BLaER1 (cell line): ENCODE data around the gene TTC39C.

Experiments
- H3K27ac ChIP-seq: shearing (Covaris generic); formaldehyde crosslinking; 2 replicates; pipeline ENCODE4 v1.8.1; 2022
- H3K27me3 ChIP-seq: shearing (Covaris generic); formaldehyde crosslinking; 2 replicates; pipeline ENCODE4 v1.8.1; 2022
- H3K36me3 ChIP-seq: shearing (Covaris generic); formaldehyde crosslinking; 2 replicates; pipeline ENCODE4 v1.8.1; 2022
- H3K4me1 ChIP-seq: shearing (Covaris generic); formaldehyde crosslinking; 2 replicates; pipeline ENCODE4 v1.8.1; 2022
- H3K4me2 ChIP-seq: shearing (Covaris generic); formaldehyde crosslinking; 2 replicates; pipeline ENCODE4 v1.8.1; 2022
- H3K4me3 ChIP-seq: shearing (Covaris generic); formaldehyde crosslinking; 2 replicates; pipeline ENCODE4 v1.8.1; 2022
- H3K9ac ChIP-seq: shearing (Covaris generic); formaldehyde crosslinking; 2 replicates; pipeline ENCODE4 v1.8.1; 2022
- H3K9me3 ChIP-seq: shearing (Covaris generic); formaldehyde crosslinking; 2 replicates; pipeline ENCODE4 v1.8.1; 2022
- H4K20me1 ChIP-seq: shearing (Covaris generic); formaldehyde crosslinking; 2 replicates; pipeline ENCODE4 v1.8.1; 2022
- Cebpa-rat ChIP-seq: shearing (Covaris generic); IDR thresholded peaks from 2 replicates; pipeline ENCODE4 v1.8.1; 2022

Gene TTC39C

DNA sequence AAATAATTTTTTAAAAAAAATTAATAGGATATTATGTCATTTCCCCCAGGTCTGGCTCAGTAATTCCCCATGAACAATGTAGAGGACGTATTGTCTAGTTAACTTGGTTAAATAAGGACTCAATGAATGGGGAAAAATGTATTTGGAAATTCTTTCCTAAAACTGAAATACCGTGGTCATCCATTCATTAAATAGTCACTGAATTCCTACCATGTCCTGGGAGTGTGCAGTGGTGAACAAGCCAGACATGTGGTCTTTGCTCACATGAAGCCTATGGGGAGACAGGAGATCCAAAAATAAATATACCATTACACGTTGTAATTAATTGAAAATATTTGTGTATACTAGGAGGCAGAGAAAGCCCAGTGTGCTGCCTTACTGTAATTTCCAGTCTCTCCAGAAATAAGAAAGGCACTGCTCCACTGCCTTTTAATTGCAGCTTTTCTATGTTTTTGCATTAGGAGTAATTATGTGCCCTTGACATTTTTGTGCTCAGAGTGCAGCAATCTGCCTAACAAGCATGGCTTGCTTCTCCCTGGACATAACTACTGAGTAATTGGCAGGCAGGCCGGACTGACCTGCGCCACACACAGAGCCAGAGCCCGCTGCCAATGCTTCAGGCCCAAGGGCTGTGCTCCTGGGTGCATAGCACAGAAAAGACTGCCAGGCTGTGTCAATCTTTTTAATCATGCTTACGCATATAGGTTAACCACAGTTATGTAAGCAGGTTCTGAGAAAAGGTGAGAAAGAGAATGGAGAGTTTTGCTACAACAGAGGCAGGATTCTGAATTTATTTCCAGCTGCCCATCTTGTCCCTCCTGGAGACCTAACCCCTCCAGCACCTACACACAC, 22.2 kb upstream of the TTC39C start:
- peaks cover 14% of the 10 kb centered on the region for H3K4me1 ChIP-seq
- H3K9ac ChIP-seq: no peak overlapping the region
- H3K36me3 ChIP-seq: no peaks in the 10 kb centered on the region
- no peak for TF ChIP-seq Cebpa-rat
- H3K27ac ChIP-seq: no peak overlapping the region
- no peaks in the 10 kb centered on the region for H4K20me1 ChIP-seq
- no peaks in the 10 kb centered on the region for H3K9me3 ChIP-seq
- no peak overlapping the region for H3K4me2 ChIP-seq
- no peaks in the 10 kb centered on the region for H3K27me3 ChIP-seq
- no peak overlapping the region for H3K4me3 ChIP-seq

DNA sequence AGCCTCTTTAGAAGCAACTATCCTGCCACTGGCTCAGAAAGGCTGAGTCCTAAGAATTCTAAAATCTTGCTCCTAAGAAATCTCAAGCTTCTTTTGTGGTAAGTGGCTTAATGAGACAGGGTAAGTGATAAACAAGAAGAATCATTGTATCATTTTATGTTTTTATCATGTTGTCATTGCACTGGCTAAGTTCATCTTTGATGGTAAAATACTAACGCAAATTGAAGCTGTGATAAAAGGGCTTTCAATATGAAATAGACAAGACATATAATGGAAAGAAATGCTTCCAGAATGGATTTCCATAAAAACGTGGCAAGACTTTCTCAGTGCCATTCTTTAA, 21.6 kb upstream of the TTC39C start:
- Histone ChIP-seq H3K36me3 (no peaks in the 10 kb centered on the region), H4K20me1 (no peaks in the 10 kb centered on the region), H3K27me3 (no peaks in the 10 kb centered on the region), H3K9ac (no peak overlapping the region), H3K4me3 (no peak overlapping the region), H3K27ac (no peak overlapping the region), H3K9me3 (no peaks in the 10 kb centered on the region), H3K4me2 (no peak overlapping the region), H3K4me1 (peaks cover 14% of the 10 kb centered on the region)
- TF ChIP-seq Cebpa-rat: no peak

DNA sequence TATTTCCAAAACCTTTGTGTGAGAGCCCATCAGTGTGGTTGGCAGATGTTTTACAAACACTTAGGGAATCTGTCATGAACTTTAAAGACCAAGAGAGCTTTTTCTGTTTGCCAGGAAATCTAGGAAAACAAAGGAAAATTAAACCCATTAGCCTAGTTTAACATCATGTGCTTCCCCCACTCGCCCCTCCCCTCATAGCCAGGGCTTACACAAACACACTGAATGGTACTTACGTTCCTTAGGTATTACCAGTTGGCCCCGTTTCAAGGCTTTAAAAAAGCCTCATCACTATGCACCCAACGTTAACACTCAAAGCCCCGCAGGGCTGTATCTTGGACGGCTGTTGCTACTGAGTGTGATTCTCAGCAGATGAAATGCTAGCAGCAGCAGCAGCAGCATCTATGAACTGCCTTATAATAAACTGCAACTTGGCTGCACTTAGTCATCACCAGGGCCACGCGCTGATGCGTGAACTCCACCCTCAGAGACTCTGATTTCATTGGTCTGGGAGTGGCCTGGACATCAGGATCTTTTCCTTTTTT, 20.1 kb upstream of the TTC39C start:
- no peaks in the 10 kb centered on the region for H3K9me3 ChIP-seq
- no peaks in the 10 kb centered on the region for H4K20me1 ChIP-seq
- H3K4me2 ChIP-seq: peak overlapping the region; percentile 54; the same call in 1 of the 2 replicates
- peaks cover 14% of the 10 kb centered on the region for H3K4me1 ChIP-seq
- H3K27ac ChIP-seq: no peak overlapping the region
- no peaks in the 10 kb centered on the region for H3K36me3 ChIP-seq
- no peaks in the 10 kb centered on the region for H3K27me3 ChIP-seq
- TF ChIP-seq Cebpa-rat: no peak
- no peak overlapping the region for H3K4me3 ChIP-seq
- no peak overlapping the region for H3K9ac ChIP-seq

DNA sequence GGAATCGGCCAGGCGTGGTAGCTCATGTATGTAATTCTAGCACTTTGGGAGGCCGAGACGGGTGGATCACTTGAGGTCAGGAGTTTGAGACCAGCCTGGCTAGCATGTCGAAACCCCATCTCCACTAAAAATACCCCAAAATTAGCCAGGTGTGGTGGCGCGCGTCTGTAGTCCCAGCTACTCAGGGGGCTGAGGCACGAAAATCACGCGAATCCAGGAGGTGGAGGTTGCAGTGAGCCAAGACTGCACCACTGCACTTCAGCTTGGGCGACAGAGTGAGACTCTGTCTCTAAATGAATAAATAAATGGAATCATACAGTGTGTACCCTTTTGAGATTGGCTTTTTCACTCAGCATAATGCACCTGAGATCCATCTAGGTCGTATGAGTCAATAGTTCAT, 19.4 kb upstream of the TTC39C start:
- Histone ChIP-seq H3K9me3 (no peaks in the 10 kb centered on the region), H4K20me1 (no peaks in the 10 kb centered on the region), H3K4me1 (peaks cover 14% of the 10 kb centered on the region), H3K4me3 (no peak overlapping the region), H3K27me3 (no peaks in the 10 kb centered on the region), H3K27ac (no peak overlapping the region), H3K36me3 (no peaks in the 10 kb centered on the region), H3K9ac (no peak overlapping the region), H3K4me2 (peak overlapping the region; percentile 54)
- TF ChIP-seq Cebpa-rat: no peak

DNA sequence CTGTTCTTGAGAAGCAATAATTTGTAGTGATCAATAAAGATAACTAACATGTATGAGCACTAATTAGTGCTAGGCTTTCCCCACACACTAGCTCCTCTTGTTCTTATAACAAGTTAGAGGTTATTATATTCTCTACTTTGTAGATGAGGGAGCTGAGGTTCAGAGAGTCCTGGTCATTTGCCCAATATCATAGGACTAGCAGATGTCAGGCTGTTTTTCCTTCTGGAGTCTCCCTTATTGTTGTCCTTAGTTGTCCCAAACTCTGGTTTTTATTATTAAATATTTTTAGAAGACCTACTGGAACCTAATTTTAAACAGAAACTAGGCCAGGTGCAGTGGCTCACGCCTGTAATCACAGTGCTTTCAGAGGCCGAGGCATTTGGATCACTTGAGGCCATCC, 16.5 kb upstream of the TTC39C start:
- Histone ChIP-seq H3K4me3 (no peak overlapping the region), H3K27me3 (no peaks in the 10 kb centered on the region), H3K27ac (no peak overlapping the region), H3K36me3 (no peaks in the 10 kb centered on the region), H3K9me3 (no peaks in the 10 kb centered on the region), H3K4me2 (no peak overlapping the region), H4K20me1 (no peaks in the 10 kb centered on the region), H3K4me1 (peaks cover 14% of the 10 kb centered on the region), H3K9ac (no peak overlapping the region)
- no peak for TF ChIP-seq Cebpa-rat

DNA sequence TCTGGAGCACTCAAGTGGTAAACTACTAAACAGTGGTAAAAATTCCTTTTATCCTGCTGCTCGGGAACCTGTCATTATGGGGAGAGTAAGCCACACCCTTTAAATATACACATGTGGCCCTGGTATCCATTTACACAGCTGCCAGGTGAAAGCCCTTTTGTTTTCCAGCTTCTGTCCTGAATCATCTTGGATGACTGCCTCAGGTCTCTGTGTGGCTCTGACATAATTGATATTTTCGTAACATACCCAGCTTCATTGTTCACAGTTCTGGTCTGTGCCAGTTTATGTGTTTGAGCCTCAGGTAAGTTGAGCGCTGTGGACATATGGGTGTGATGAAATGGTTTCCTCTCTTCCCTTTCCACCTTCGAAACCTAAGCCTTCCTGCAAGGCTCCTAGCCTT, 15.7 kb upstream of the TTC39C start:
- peaks cover 15% of the 10 kb centered on the region for H3K4me1 ChIP-seq
- no peaks in the 10 kb centered on the region for H3K36me3 ChIP-seq
- no peak for TF ChIP-seq Cebpa-rat
- no peak overlapping the region for H3K27ac ChIP-seq
- no peak overlapping the region for H3K4me2 ChIP-seq
- no peaks in the 10 kb centered on the region for H4K20me1 ChIP-seq
- no peaks in the 10 kb centered on the region for H3K27me3 ChIP-seq
- no peaks in the 10 kb centered on the region for H3K9me3 ChIP-seq
- H3K4me3 ChIP-seq: no peak overlapping the region
- H3K9ac ChIP-seq: no peak overlapping the region

DNA sequence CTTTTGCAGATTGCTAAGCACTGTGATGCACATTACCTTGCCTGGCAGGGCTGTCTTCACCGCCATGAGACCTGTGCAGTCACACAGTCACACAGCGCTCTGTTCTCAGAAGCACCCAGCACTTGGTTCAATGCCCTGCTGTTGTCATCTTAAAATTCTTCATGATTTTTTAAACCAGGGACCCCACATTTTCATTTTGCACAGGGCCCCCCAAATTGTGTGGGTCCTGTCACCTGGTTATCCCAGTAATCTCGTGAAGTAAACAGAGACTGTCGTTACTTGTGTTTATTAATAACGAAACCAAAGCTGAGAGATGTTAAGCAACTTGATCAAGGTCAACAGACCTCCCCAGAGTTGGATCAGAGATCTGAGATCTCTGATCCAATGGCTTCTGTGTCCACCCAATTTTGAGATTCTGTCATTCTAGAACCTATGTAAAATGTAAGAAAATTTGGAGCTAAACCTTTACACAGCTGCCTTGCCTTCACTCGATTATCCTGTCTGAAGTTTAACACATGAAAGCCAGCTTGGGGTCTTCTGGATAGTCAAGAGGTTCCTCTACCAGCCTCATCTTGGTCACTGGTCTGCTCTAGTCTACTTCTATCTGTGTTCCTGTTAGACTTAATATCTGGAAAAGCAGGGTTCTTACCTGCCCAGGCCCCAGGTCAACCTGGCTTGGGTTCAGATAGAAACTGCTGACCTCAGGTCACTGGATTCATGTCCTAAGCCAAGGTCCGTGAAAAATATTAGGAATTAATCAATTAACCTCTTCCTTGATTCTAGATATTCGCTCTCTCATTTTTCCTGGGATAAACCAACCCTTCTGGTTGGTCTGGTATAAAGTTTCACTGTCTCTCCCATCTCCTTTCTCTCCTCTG, 13.7 kb upstream of the TTC39C start:
- Histone ChIP-seq H3K9me3 (no peaks in the 10 kb centered on the region), H3K9ac (no peak overlapping the region), H3K36me3 (no peaks in the 10 kb centered on the region), H3K27ac (no peak overlapping the region), H3K27me3 (no peaks in the 10 kb centered on the region), H4K20me1 (no peaks in the 10 kb centered on the region), H3K4me3 (no peak overlapping the region), H3K4me1 (peaks cover 12% of the 10 kb centered on the region), H3K4me2 (no peak overlapping the region)
- no peak for TF ChIP-seq Cebpa-rat

DNA sequence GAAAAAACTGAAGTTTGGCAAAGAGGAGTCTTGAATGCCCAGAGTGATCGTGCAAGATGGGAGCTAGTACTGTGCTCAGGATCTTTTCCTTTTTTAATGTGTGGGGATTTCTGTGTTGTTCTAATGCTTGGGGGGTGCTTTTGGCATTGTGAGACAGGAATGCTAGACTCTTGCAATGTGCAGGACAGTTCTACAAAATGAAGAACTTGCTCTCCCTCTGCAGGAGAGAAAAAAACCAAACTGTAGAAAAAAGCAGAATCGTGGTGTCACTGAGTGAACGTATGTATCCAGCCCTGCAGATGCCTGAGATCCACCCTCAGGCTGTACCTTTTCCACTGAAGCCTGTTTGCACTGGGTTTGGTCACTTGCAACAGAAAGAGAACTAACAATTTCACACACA, 12.1 kb upstream of the TTC39C start:
- no peaks in the 10 kb centered on the region for H3K36me3 ChIP-seq
- TF ChIP-seq Cebpa-rat: no peak
- no peak overlapping the region for H3K4me2 ChIP-seq
- H3K4me1 ChIP-seq: peaks cover 12% of the 10 kb centered on the region
- H3K4me3 ChIP-seq: no peak overlapping the region
- no peaks in the 10 kb centered on the region for H4K20me1 ChIP-seq
- no peaks in the 10 kb centered on the region for H3K27me3 ChIP-seq
- H3K9me3 ChIP-seq: no peaks in the 10 kb centered on the region
- no peak overlapping the region for H3K9ac ChIP-seq
- H3K27ac ChIP-seq: no peak overlapping the region

DNA sequence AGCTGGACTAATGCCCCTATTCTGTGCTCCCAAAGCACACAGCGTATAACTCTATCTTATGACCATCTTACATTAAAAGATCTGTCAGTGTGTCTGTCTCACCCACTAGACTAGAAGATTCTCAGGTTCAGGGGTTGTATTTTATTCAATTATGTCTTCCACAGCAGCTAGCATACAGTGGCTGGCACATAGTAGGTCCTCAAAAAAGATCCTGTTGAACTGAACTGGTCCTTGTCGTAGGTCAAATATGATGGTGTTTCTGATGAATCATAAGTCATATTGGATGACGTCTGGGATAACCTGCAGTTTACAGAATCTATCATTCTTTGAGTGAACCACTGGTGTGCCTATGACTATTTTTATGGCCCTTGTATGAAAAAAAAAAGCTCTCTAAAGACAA, 11.3 kb upstream of the TTC39C start:
- no peak overlapping the region for H3K4me3 ChIP-seq
- H4K20me1 ChIP-seq: no peaks in the 10 kb centered on the region
- H3K4me2 ChIP-seq: no peak overlapping the region
- H3K4me1 ChIP-seq: peaks cover 12% of the 10 kb centered on the region
- no peak overlapping the region for H3K27ac ChIP-seq
- H3K9me3 ChIP-seq: no peaks in the 10 kb centered on the region
- H3K27me3 ChIP-seq: no peaks in the 10 kb centered on the region
- no peaks in the 10 kb centered on the region for H3K36me3 ChIP-seq
- TF ChIP-seq Cebpa-rat: no peak
- H3K9ac ChIP-seq: no peak overlapping the region
